Mucosa of descending colon (tissue), 3 donors: ENCODE data around the gene PTPRM. TPM values are rescaled to one million over a fixed set of nuclear protein-coding genes. Genes with fewer than 3 reads are reported as not detected.

Experiments
- ATAC-seq: fragments of 200-7000 bp; cut with Tn5 transposase; one replicate; pipeline ENCODE4 v1.9.1; 2020; ENCODE audit warnings: mild to moderate bottlenecking, moderate library complexity
- DNase-seq, 3 donors: peaks; one replicate each; pipeline ENCODE4 v3.0.0-alpha.2; 2020
- H3K36me3 ChIP-seq: fragments of 200-600 bp; one replicate; pipeline ENCODE4 v1.8.0; 2021; ENCODE audit warnings: low read depth, mild to moderate bottlenecking
- H3K4me1 ChIP-seq: fragments of 200-600 bp; one replicate; pipeline ENCODE4 v1.8.0; 2021; ENCODE audit warnings: low read depth, mild to moderate bottlenecking
- H3K4me3 ChIP-seq: fragments of 200-600 bp; one replicate; pipeline ENCODE4 v1.8.0; 2021; ENCODE audit warnings: mild to moderate bottlenecking
- H3K9me3 ChIP-seq: fragments of 200-600 bp; one replicate; pipeline ENCODE4 v1.8.0; 2021; ENCODE audit warnings: mild to moderate bottlenecking
- intact Hi-C, 2 donors: fragments of 100-400 bp; cut with DNase I in 1 of 2; cut with micrococcal nuclease in 1 of 2; formaldehyde crosslinking; loops; one replicate each; pipeline versions ENCODE4 v1.11.0 to v1.11.1; 2022; cut with DNase I, micrococcal nuclease
- total RNA-seq, 3 donors: library from RNA; stranded (reverse); fragmentation: NEBNext Ultra II Directional in 2 of 3; extraction: Animal tissue kit (Norgen Biotek cat#: 25700) in 2 of 3; gene quantifications; one replicate each; pipeline versions ENCODE4 v1.2.1 to v1.2.4, GENCODE V29; 2021 to 2023
- TF ChIP-seq, protein P1 (sequence below): fragments of 200-600 bp; IDR thresholded peaks from one replicate; pipeline ENCODE4 v1.8.0; 2022; ENCODE audit warnings: antibody characterized with exemption, mild to moderate bottlenecking
- donor health status: DM: no; HTN: no; CAD: no; lungs with moderate emphysema.
- donor health status: DM: no; HTN: no; CAD: no.
- donor health status: DM: no; HTN: yes; CAD: no.

PTPRM gene
- total RNA-seq, 3 donors from 2014 or later, result 15.3 to 41.1 (median 19.6) TPM

DNA sequence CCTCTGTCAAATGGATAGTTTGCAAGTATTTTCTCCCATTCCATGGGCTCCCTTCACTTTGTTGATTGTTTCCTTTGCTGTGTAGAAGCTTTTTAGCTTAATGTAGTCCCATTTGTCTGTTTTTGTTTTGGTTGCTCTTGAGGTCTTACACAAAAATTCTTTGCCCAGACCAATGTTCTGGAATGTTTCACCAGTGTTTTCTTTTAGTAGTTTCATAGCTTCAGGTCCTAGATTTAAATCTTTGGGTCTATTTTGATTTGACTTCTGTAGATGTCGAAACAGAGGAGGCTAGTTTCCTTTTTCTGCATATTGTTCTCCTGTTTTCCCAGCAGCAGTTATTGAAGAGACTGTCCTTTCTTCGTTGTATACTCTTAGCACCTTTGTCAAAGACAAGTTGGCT, 351.6 kb downstream of the PTPRM start:
- intact Hi-C loops, result no loop called here
- no peak for DNase-seq
- no peak for ATAC-seq

DNA sequence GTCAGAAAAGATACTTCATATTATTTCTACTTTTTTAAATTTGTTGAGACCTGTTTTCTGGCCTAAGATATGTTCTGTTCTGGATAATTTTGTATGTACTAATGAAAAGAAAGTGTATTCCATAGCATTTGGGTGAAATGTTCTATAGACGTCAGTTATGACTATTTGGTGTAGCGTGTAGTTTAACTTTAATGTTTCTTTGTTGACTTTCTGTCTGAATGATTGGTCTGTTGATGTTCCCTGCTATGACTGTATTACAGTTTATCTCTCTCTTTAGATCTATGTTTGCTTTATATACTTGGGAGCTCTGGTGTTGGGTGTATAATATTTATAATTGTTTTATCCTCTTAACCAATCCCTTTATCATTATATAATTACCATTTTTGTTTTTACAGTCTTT, 352.4 kb downstream of the PTPRM start:
- no peak overlapping the region for H3K4me3 ChIP-seq
- no peaks in the 10 kb centered on the region for H3K36me3 ChIP-seq
- no peaks in the 10 kb centered on the region for H3K9me3 ChIP-seq
- intact Hi-C loops, result no loop called here
- DNase-seq (no peak), ATAC-seq (no peak)
- TF ChIP-seq, protein P1, sequence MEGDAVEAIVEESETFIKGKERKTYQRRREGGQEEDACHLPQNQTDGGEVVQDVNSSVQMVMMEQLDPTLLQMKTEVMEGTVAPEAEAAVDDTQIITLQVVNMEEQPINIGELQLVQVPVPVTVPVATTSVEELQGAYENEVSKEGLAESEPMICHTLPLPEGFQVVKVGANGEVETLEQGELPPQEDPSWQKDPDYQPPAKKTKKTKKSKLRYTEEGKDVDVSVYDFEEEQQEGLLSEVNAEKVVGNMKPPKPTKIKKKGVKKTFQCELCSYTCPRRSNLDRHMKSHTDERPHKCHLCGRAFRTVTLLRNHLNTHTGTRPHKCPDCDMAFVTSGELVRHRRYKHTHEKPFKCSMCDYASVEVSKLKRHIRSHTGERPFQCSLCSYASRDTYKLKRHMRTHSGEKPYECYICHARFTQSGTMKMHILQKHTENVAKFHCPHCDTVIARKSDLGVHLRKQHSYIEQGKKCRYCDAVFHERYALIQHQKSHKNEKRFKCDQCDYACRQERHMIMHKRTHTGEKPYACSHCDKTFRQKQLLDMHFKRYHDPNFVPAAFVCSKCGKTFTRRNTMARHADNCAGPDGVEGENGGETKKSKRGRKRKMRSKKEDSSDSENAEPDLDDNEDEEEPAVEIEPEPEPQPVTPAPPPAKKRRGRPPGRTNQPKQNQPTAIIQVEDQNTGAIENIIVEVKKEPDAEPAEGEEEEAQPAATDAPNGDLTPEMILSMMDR, result no peak
- no peaks in the 10 kb centered on the region for H3K4me1 ChIP-seq

More for the DNA sequence above, 351.6 kb downstream of the PTPRM start:
- TF ChIP-seq, protein P1, result no peak
- no peaks in the 10 kb centered on the region for H3K4me1 ChIP-seq
- H3K9me3 ChIP-seq, result no peaks in the 10 kb centered on the region
- no peaks in the 10 kb centered on the region for H3K36me3 ChIP-seq
- no peak overlapping the region for H3K4me3 ChIP-seq

DNA sequence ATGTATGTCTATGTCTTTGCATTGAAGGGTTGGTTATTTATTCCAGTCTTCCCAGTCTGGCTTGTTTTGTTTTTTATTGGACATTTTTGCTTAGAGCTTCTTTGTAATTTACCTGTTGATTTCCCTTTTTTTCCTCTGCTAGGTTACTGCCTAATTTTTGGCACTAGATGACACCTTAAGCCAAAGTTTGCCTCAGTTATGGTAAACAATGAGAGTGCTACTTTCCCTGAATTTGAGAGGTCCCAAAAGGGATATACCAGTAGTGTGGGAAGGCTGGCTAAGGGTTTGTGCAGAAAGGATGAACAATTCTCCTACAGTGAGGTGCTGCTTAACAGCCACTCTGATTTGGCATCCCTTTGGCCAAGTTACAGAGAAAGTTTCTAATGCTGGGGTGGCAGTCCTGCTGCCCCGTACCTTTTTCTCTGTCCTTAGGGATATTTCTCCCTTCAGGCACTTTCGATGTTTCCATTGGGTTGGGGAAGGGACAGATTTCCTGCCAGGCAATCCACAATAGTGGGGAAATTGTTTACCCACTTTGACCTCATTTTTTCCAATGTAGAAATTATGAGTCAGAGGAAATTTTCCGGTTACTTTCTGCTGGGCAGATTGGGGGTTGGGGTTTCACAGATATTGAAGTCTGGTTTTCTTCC, 354.9 kb downstream of the PTPRM start:
- ATAC-seq, result no peak
- DNase-seq, result no peak

DNA sequence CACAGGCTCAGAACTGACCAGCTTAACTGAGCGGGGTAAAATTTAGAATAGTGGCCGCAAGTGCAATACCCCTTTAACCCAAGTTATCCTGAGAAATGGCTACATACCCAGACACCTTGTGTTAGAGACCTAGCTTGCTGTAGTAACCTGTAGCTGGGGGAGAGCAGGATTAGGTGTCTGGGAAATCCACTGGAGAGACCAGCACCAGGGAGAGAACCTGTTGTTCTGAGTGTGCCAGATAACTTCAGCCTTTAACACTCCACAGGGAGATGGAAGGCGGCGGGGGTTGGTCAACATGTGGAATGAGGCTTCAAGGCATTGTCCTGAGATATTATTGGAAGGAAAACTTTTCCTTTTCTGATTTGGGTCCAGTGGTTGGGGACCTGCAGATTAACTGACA, 356.0 kb downstream of the PTPRM start:
- H3K9me3 ChIP-seq, result no peaks in the 10 kb centered on the region
- H3K4me3 ChIP-seq, result no peak overlapping the region
- no peaks in the 10 kb centered on the region for H3K4me1 ChIP-seq
- intact Hi-C loops, result no loop called here
- H3K36me3 ChIP-seq, result no peaks in the 10 kb centered on the region
- DNase-seq, result no peak
- no peak for ATAC-seq
- TF ChIP-seq, protein P1, result no peak

More for the DNA sequence above, 354.9 kb downstream of the PTPRM start:
- Histone ChIP-seq H3K4me3 (no peak overlapping the region), H3K36me3 (no peaks in the 10 kb centered on the region), H3K4me1 (no peaks in the 10 kb centered on the region), H3K9me3 (no peaks in the 10 kb centered on the region)
- TF ChIP-seq, protein P1, result no peak
- intact Hi-C loops, result no loop called here

DNA sequence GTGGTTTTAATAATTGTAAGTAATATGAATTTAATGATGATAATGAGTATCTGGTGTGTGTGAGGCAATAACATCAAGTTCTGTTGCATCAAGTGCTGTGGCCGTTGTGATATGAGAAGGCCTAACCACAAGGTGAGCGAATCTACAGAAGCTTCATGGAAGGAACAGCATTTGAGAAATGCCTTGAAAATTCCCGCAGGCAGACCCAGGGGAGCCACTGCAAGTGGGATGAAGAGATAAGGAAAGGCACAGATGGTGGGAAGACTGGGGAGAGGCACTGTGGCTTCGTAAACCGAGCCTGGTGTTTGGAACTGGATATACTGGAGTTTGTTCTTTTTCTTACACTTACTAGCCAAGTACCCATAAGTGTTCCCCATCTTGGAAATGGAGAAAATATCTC, 357.5 kb downstream of the PTPRM start:
- H3K36me3 ChIP-seq, result no peaks in the 10 kb centered on the region
- H3K9me3 ChIP-seq, result no peaks in the 10 kb centered on the region
- ATAC-seq, result no peak

More for the DNA sequence above, 357.5 kb downstream of the PTPRM start:
- Histone ChIP-seq H3K4me3 (no peak overlapping the region), H3K4me1 (no peaks in the 10 kb centered on the region)
- DNase-seq, result no peak
- TF ChIP-seq, protein P1, result no peak
- intact Hi-C loops, result no loop called here
